Measurements from ENCODE around the gene ASPSCR1.

- TF ChIP-seq POLR2A (IDR thresholded peaks at IDR 0.05; ENCODE audit: extremely low read depth, insufficient read length), result no peak
- no peak for TF ChIP-seq CTCF (IDR thresholded peaks at IDR 0.05; ENCODE audit: low read depth, low read length)
These were observed 10.8 kb upstream of the ASPSCR1 start for GRCh38 chr17:81966343-81967243.
